SK-N-SH treated with all-trans-retinoic acid at 6 μM for 48 hours (cell line): ENCODE results near the gene MMADHC.

Source experiments
- ATAC-seq: fragments of 200-7000 bp; cut with Tn5 transposase; 3 replicates; pipeline ENCODE4 v1.9.1; 2020; ENCODE audit warnings: mild to moderate bottlenecking, moderate library complexity
- ARNTL ChIP-seq: fragments of 450-650 bp; formaldehyde crosslinking; IDR thresholded peaks from 2 replicates; pipeline ENCODE4 v1.5.0; 2020; ENCODE audit warnings: low read depth, mild to moderate bottlenecking, moderate library complexity, borderline replicate concordance
- BACH2 ChIP-seq: fragments of 250-450 bp; sonication (Bioruptor Pico); IDR thresholded peaks from 2 replicates; pipeline ENCODE4 v1.9.0; 2021; ENCODE audit warnings: mild to moderate bottlenecking, borderline replicate concordance
- CREB5 ChIP-seq: fragments of 250-450 bp; sonication (Bioruptor Pico); IDR thresholded peaks from 2 replicates; pipeline ENCODE4 v1.5.1; 2020; ENCODE audit warnings: low read depth, mild to moderate bottlenecking, moderate library complexity
- CSDC2 ChIP-seq: fragments of 250-450 bp; sonication (Bioruptor Pico); IDR thresholded peaks from 2 replicates; pipeline ENCODE4 v1.5.0; 2020; ENCODE audit warnings: mild to moderate bottlenecking, moderate library complexity
- CSRNP3 ChIP-seq: fragments of 250-450 bp; sonication (Bioruptor Pico); IDR thresholded peaks from 2 replicates; pipeline ENCODE4 v1.5.1; 2021; ENCODE audit warnings: mild to moderate bottlenecking, moderate library complexity
- ESRRG ChIP-seq: fragments of 250-450 bp; sonication (Bioruptor Pico); IDR thresholded peaks from 2 replicates; pipeline ENCODE4 v1.6.1; 2021; ENCODE audit warnings: mild to moderate bottlenecking
- ISL1 ChIP-seq: fragments of 250-450 bp; sonication (Bioruptor Pico); IDR thresholded peaks from 2 replicates; pipeline ENCODE4 v2.1.2; 2022; ENCODE audit warnings: mild to moderate bottlenecking, moderate library complexity
- PATZ1 ChIP-seq: fragments of 250-450 bp; sonication (Bioruptor Pico); IDR thresholded peaks from 2 replicates; pipeline ENCODE4 v1.8.0; 2020; ENCODE audit warnings: mild to moderate bottlenecking, moderate library complexity, borderline replicate concordance
- POU6F1 ChIP-seq: fragments of 250-450 bp; sonication (Bioruptor Pico); IDR thresholded peaks from 2 replicates; pipeline ENCODE4 v1.8.0; 2021; ENCODE audit warnings: low read depth, mild to moderate bottlenecking, moderate library complexity, borderline replicate concordance
- PPARA ChIP-seq: fragments of 250-450 bp; sonication (Bioruptor Pico); IDR thresholded peaks from 2 replicates; pipeline ENCODE4 v1.5.0; 2020; ENCODE audit warnings: mild to moderate bottlenecking, borderline replicate concordance
- RARB ChIP-seq: fragments of 250-450 bp; sonication (Bioruptor Pico); IDR thresholded peaks from 2 replicates; pipeline ENCODE4 v1.8.0; 2021; ENCODE audit warnings: mild to moderate bottlenecking, moderate library complexity
- SNAI2 ChIP-seq: fragments of 250-450 bp; sonication (Bioruptor Pico); IDR thresholded peaks from 2 replicates; pipeline ENCODE4 v1.5.0; 2020; ENCODE audit warnings: mild to moderate bottlenecking, moderate library complexity
- TCF4 ChIP-seq: fragments of 250-450 bp; sonication (Bioruptor Pico); IDR thresholded peaks from 2 replicates; pipeline ENCODE4 v1.8.0; 2021; ENCODE audit warnings: mild to moderate bottlenecking, moderate library complexity, borderline replicate concordance
- TSHZ2 ChIP-seq: fragments of 250-450 bp; sonication (Bioruptor Pico); IDR thresholded peaks from 2 replicates; pipeline ENCODE4 v1.5.0; 2020; ENCODE audit warnings: mild to moderate bottlenecking, moderate library complexity
- ZC3H10 ChIP-seq: fragments of 250-450 bp; sonication (Bioruptor Pico); IDR thresholded peaks from 2 replicates; pipeline ENCODE4 v1.5.1; 2021; ENCODE audit warnings: mild to moderate bottlenecking, moderate library complexity
- ZFP30 ChIP-seq: fragments of 450-650 bp; formaldehyde crosslinking; IDR thresholded peaks from 2 replicates; pipeline ENCODE4 v1.5.0; 2022; ENCODE audit warnings: mild to moderate bottlenecking, moderate library complexity
- ZNF565 ChIP-seq: fragments of 450-650 bp; formaldehyde crosslinking; conservative IDR thresholded peaks from 2 replicates; pipeline ENCODE4 v1.5.0; 2020; ENCODE audit warnings: low read depth, mild to moderate bottlenecking, moderate library complexity
- ZNF70 ChIP-seq: fragments of 450-650 bp; formaldehyde crosslinking; IDR thresholded peaks from 2 replicates; pipeline ENCODE4 v1.5.0; 2020; ENCODE audit warnings: mild to moderate bottlenecking, moderate library complexity
- ZNF8 ChIP-seq: fragments of 450-650 bp; formaldehyde crosslinking; IDR thresholded peaks from 2 replicates; pipeline ENCODE4 v1.5.0; 2020; ENCODE audit warnings: mild to moderate bottlenecking, moderate library complexity

Gene MMADHC

GRCh38 chr2:149596471-149596870 lies 8.9 kb upstream of the MMADHC start:
- no peak for ATAC-seq

GRCh38 chr2:149595056-149595963 lies 7.7 kb upstream of the MMADHC start:
- ATAC-seq, result peak; percentile 56
- TF ChIP-seq POU6F1 (no peak), TCF4 (no peak), ZC3H10 (CRISPR knock-in tag) (no peak), CREB5 (CRISPR knock-in tag) (no peak), CSRNP3 (no peak), ZNF565 (CRISPR knock-in tag) (no peak), ZNF70 (no peak), ZFP30 (no peak), ISL1 (CRISPR knock-in tag) (no peak), ESRRG (no peak), PPARA (CRISPR knock-in tag) (no peak)

More at GRCh38 chr2:149596471-149596870, 8.9 kb upstream of the MMADHC start:
- TF ChIP-seq ISL1 (CRISPR knock-in tag) (no peak), TSHZ2 (no peak), ARNTL (CRISPR knock-in tag) (no peak), CSRNP3 (no peak), ZNF8 (no peak), BACH2 (CRISPR knock-in tag) (no peak), PPARA (CRISPR knock-in tag) (no peak), CSDC2 (CRISPR knock-in tag) (no peak), TCF4 (no peak), ESRRG (no peak), RARB (no peak), CREB5 (CRISPR knock-in tag) (no peak), PATZ1 (CRISPR knock-in tag) (no peak), ZNF565 (CRISPR knock-in tag) (no peak), SNAI2 (CRISPR knock-in tag) (no peak)
- TF ChIP-seq, all 23 proteins: peak for 0
